ENCODE data around the gene TSPAN18.
"Not testable (repeated sequence)": the region's sequence is repeated elsewhere in the genome, so short reads cannot be mapped to it uniquely, and the experiment has no call there.

The TSPAN18 gene

DNA sequence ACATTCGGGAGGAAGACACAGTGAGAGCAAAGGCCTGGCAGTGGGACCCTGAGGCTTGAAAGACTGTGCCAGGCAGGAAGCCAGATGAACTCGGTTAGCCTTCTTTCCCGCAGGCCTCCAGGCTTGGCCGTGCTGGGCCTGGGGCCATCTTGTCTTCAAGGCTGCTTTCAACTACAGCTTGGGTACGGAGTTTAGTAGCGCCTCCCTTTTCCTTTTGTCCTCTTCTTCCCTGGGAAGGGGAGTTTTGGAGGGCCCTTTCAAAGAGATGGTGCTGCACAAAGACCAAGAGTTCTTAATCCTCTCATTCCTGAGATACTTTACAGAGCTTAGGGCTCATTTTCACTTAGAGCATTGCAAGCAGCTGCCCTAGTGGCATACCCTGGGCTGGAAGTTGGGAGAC is 136.5 kb downstream of the TSPAN18 start:
- TF ChIP-seq CTCF (IDR thresholded peaks at IDR 0.05; ENCODE audit: borderline replicate concordance, insufficient read depth, low read depth, low read length) = no peak
- no peak overlapping the region for H3K4me3 ChIP-seq (ENCODE audit: low read depth, low read length)

- H3K4me3 ChIP-seq (ENCODE audit: low read depth, low read length) = no peak overlapping the region
- no peak for TF ChIP-seq CTCF (IDR thresholded peaks at IDR 0.05; ENCODE audit: borderline replicate concordance, insufficient read depth, low read depth, low read length)
Observed at GRCh38 chr11:44865866-44866272, 139.1 kb downstream of the TSPAN18 start.

GRCh38 chr11:44866286-44866685 is 139.5 kb downstream of the TSPAN18 start:
- no peak overlapping the region for H3K4me3 ChIP-seq (ENCODE audit: low read depth, low read length)
- TF ChIP-seq CTCF (IDR thresholded peaks at IDR 0.05; ENCODE audit: borderline replicate concordance, insufficient read depth, low read depth, low read length) = no peak

DNA sequence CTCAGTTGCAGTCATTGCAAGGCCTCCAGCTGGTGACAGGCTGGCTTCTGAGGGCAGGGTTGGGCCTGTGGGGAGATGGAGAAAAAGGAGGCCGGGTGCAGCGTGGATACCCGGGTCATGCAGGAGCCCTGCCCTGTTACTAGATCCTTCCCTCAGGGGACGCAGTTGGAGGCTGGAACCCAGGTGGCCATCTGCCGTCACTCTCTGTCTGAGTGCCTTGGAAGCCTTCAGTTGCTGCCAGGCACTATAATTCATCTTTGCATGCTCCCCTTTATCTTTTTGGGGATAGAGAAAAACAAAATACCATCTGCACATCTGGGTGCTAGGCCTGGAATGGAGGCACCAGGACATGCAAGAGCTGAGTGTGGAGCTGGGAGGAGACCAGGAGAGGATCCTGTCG is 141.3 kb downstream of the TSPAN18 start:
- TF ChIP-seq CTCF (IDR thresholded peaks at IDR 0.05; ENCODE audit: borderline replicate concordance, insufficient read depth, low read depth, low read length) = no peak
- no peak overlapping the region for H3K4me3 ChIP-seq (ENCODE audit: low read depth, low read length)

GRCh38 chr11:44868455-44869421 is 142.0 kb downstream of the TSPAN18 start:
- no peak for TF ChIP-seq CTCF (IDR thresholded peaks at IDR 0.05; ENCODE audit: borderline replicate concordance, insufficient read depth, low read depth, low read length)
- H3K4me3 ChIP-seq (ENCODE audit: low read depth, low read length) = no peak overlapping the region

- TF ChIP-seq CTCF (IDR thresholded peaks at IDR 0.05; ENCODE audit: borderline replicate concordance, insufficient read depth, low read depth, low read length) = no peak
- no peak overlapping the region for H3K4me3 ChIP-seq (ENCODE audit: low read depth, low read length)
Observed at GRCh38 chr11:44870181-44870580, 143.4 kb downstream of the TSPAN18 start.

DNA sequence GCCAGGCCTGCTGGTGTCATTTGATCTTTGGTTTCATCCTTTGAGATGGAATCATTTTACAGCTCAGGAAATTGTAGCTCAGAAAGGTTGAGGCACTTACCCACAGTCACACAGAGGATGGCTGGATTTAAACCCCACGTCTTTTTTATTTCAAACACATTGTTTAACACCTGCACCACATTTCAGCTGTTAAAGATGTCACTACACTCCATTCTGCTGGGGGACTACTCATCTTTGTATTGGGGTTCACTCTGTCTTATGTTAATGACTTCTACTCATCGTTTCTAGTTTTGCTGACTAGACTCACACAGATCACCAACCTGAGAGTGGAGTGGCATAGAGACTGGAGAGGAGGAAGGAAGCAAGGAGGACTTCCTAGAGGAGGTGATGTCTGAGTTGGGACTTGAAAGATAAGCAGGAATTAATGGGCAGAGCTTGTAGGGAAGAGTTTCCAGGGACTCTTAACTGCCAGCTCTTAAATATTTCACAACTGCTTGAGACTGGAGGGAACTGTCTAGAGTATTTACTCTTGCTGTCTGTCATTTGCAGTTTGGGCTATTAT is 143.9 kb downstream of the TSPAN18 start:
- no peak overlapping the region for H3K4me3 ChIP-seq (ENCODE audit: low read depth, low read length)
- TF ChIP-seq CTCF (IDR thresholded peaks at IDR 0.05; ENCODE audit: borderline replicate concordance, insufficient read depth, low read depth, low read length) = no peak

DNA sequence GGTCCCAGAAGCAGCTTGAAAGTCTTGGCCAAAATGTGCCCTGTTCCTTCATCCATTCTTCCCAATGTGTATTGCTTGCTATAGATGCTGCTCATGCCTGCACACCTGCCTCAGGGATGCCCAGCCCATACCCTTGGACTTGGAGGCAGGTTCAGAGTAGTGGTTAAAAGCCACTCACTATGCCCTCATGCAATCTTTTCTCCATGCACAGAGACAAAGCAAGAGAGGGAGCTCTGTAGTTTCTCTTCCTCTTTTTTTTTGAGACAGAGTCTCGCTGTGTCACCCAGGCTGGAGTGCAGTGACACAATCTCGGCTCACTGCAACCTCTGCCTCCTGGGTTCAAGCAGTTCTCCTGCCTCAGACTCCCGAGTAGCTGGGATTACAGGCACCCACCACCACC is 144.9 kb downstream of the TSPAN18 start:
- not testable (repeated sequence) for H3K4me3 ChIP-seq (ENCODE audit: low read depth, low read length)
